IMR-90 (cell line): ENCODE results near the gene DDAH2. TPM values are rescaled to one million over a fixed set of nuclear protein-coding genes. Genes with fewer than 3 reads are reported as not detected.
A peak's percentile ranks its signal among the peaks of the same experiment; 100 is the strongest.

ENCODE experiments used
- ATAC-seq: fragments of 200-7000 bp; cut with Tn5 transposase; 2 replicates; pipeline ENCODE4 v1.9.1; 2020; ENCODE audit warnings: low read depth, mild to moderate bottlenecking, moderate library complexity
- BruUV-seq: library from RNA; stranded (reverse); fragments of 400-500 nt; replicated peaks from 2 replicates; lab custom pipeline; 2021; lab: Mats Ljungman, UMichigan
- CTCF ChIA-PET: fragments of 300-600 bp; formaldehyde crosslinking; extraction: SDS; loops from one replicate; lab custom pipeline; 2021; ENCODE audit warnings: antibody characterized with exemption; lab: Yijun Ruan, JAX
- POLR2A ChIA-PET: fragments of 300-600 bp; sonication (Branson Sonifier 250); formaldehyde crosslinking; loops from one replicate; lab custom pipeline; 2022; ENCODE audit warnings: antibody characterized with exemption; ENCODE audit not compliant: unreplicated experiment; lab: Charles Lee
- DNase-seq: peaks from one replicate; pipeline ENCODE4 v3.0.0; 2013
- H2AFZ ChIP-seq: replicated peaks from 2 replicates; pipeline ENCODE3; 2013; ENCODE audit warnings: low read length, mild to moderate bottlenecking; ENCODE audit not compliant: poor library complexity
- H2AK5ac ChIP-seq: 2 replicates; pipeline ENCODE4 v1.6.1; 2013; ENCODE audit warnings: low read depth, low read length, inconsistent platforms
- H2AK9ac ChIP-seq: replicated peaks from 2 replicates; pipeline ENCODE3; 2013; ENCODE audit warnings: mild to moderate bottlenecking, low read depth, low read length, moderate library complexity; ENCODE audit not compliant: poor library complexity
- H2BK120ac ChIP-seq: 2 replicates; pipeline ENCODE4 v1.6.1; 2013; ENCODE audit warnings: low read depth, low read length, inconsistent platforms
- H2BK15ac ChIP-seq: 3 replicates; pipeline ENCODE4 v1.6.1; 2013; ENCODE audit warnings: low read depth, low read length, inconsistent platforms
- H2BK20ac ChIP-seq: 2 replicates; pipeline ENCODE4 v1.6.1; 2013; ENCODE audit warnings: low read depth, mild to moderate bottlenecking, inconsistent platforms, low read length, moderate library complexity
- H2BK5ac ChIP-seq: 2 replicates; pipeline ENCODE4 v1.6.1; 2013; ENCODE audit warnings: mild to moderate bottlenecking, low read depth, low read length, inconsistent platforms; ENCODE audit not compliant: poor library complexity, severe bottlenecking
- H3K14ac ChIP-seq: replicated peaks from 2 replicates; pipeline ENCODE4 v1.6.1; 2013; ENCODE audit warnings: low read depth, low read length, inconsistent platforms
- H3K18ac ChIP-seq: 2 replicates; pipeline ENCODE4 v1.6.1; 2013; ENCODE audit warnings: low read depth, low read length, control low read depth
- H3K23ac ChIP-seq: 2 replicates; pipeline ENCODE4 v1.6.1; 2013; ENCODE audit warnings: low read depth, low read length, inconsistent platforms
- H3K27ac ChIP-seq: 2 replicates; pipeline ENCODE4 v1.5.1; 2013; ENCODE audit warnings: mild to moderate bottlenecking, control low read depth, low read length; ENCODE audit not compliant: insufficient read depth
- H3K27me3 ChIP-seq: 2 replicates; pipeline ENCODE4 v1.6.1; 2013; ENCODE audit warnings: low read length; ENCODE audit not compliant: control insufficient read depth, insufficient read depth
- H3K36me3 ChIP-seq: 2 replicates; pipeline ENCODE4 v1.6.1; 2013; ENCODE audit warnings: low read length, mixed read lengths; ENCODE audit not compliant: control insufficient read depth, insufficient read depth
- H3K4ac ChIP-seq: 2 replicates; pipeline ENCODE4 v1.6.1; 2013; ENCODE audit warnings: low read depth, low read length, inconsistent platforms
- H3K4me1 ChIP-seq: 2 replicates; pipeline ENCODE4 v1.6.1; 2013; ENCODE audit warnings: low read length, mixed read lengths; ENCODE audit not compliant: control insufficient read depth, insufficient read depth
- H3K4me2 ChIP-seq: 2 replicates; pipeline ENCODE4 v1.6.1; 2013; ENCODE audit warnings: low read depth, mild to moderate bottlenecking, control low read depth, low read length, moderate library complexity
- H3K4me3 ChIP-seq: 2 replicates; pipeline ENCODE4 v1.5.1; 2013; ENCODE audit warnings: low read depth, mild to moderate bottlenecking, control low read depth, low read length, moderate library complexity; ENCODE audit not compliant: insufficient read depth
- H3K56ac ChIP-seq: 2 replicates; pipeline ENCODE4 v1.6.1; 2013; ENCODE audit warnings: low read length, inconsistent platforms; ENCODE audit not compliant: insufficient read depth; ENCODE audit errors: extremely low read depth
- H3K79me1 ChIP-seq, 2 experiments: 2 replicates each; pipeline ENCODE4 v1.6.1; 2013; ENCODE audit warnings: low read length in 2 of 2, inconsistent platforms in 1 of 2, low read depth in 1 of 2
- H3K9ac ChIP-seq: 2 replicates; pipeline ENCODE4 v1.6.1; 2013; ENCODE audit warnings: low read depth, low read length, control low read depth
- H3K9me1 ChIP-seq: 2 replicates; pipeline ENCODE4 v1.6.1; 2013; ENCODE audit warnings: low read length, inconsistent platforms; ENCODE audit not compliant: insufficient read depth
- H3K9me3 ChIP-seq: 2 replicates; pipeline ENCODE4 v1.6.1; 2013; ENCODE audit warnings: low read length; ENCODE audit not compliant: control insufficient read depth, insufficient read depth
- H4K20me1 ChIP-seq: 2 replicates; pipeline ENCODE4 v1.6.1; 2013; ENCODE audit warnings: low read length, inconsistent platforms; ENCODE audit not compliant: insufficient read depth
- H4K5ac ChIP-seq: 2 replicates; pipeline ENCODE4 v1.6.1; 2013; ENCODE audit warnings: mild to moderate bottlenecking, low read depth, low read length, control low read depth
- H4K8ac ChIP-seq, 2 experiments: 2 replicates each; pipeline ENCODE4 v1.6.1; 2013; ENCODE audit warnings: low read depth in 2 of 2, low read length in 2 of 2, control low read depth in 1 of 2, inconsistent platforms in 1 of 2
- H4K91ac ChIP-seq: 2 replicates; pipeline ENCODE4 v1.6.1; 2013; ENCODE audit warnings: low read depth, low read length, inconsistent platforms; ENCODE audit not compliant: insufficient read depth
- BHLHE40 ChIP-seq: fragments of 150-350 bp; IDR thresholded peaks from 2 replicates; pipeline ENCODE4 v1.6.1; 2016; ENCODE audit warnings: mild to moderate bottlenecking, low read depth, low read length
- CEBPB ChIP-seq: IDR thresholded peaks from 2 replicates; pipeline ENCODE4 v1.6.1; 2012; ENCODE audit warnings: low read depth, low read length, improper control_type of control experiment
- CHD1 ChIP-seq: IDR thresholded peaks from 2 replicates; pipeline ENCODE4 v1.6.1; 2012; ENCODE audit warnings: low read depth, low read length, improper control_type of control experiment
- FOS ChIP-seq: fragments of 150-350 bp; IDR thresholded peaks from 2 replicates; pipeline ENCODE4 v1.6.1; 2016; ENCODE audit warnings: low read depth, low read length
- MAFK ChIP-seq: IDR thresholded peaks from 2 replicates; pipeline ENCODE4 v1.6.1; 2012; ENCODE audit warnings: low read depth, low read length, improper control_type of control experiment
- MAZ ChIP-seq: IDR thresholded peaks from 2 replicates; pipeline ENCODE4 v1.6.1; 2012; ENCODE audit warnings: low read depth, mild to moderate bottlenecking, low read length, improper control_type of control experiment, moderate library complexity, borderline replicate concordance
- MXI1 ChIP-seq: IDR thresholded peaks from 2 replicates; pipeline ENCODE4 v1.6.1; 2012; ENCODE audit warnings: low read depth, mild to moderate bottlenecking, low read length, moderate library complexity, borderline replicate concordance
- NFE2L2 ChIP-seq: fragments of 150-350 bp; IDR thresholded peaks from 2 replicates; pipeline ENCODE4 v1.6.1; 2016; ENCODE audit warnings: low read depth, mild to moderate bottlenecking, low read length
- POLR2A ChIP-seq: IDR thresholded peaks from 2 replicates; pipeline ENCODE4 v1.6.1; 2012; ENCODE audit warnings: mild to moderate bottlenecking, low read depth, low read length
- RAD21 ChIP-seq: IDR thresholded peaks from 2 replicates; pipeline ENCODE4 v1.6.1; 2012; ENCODE audit warnings: low read length, improper control_type of control experiment
- RCOR1 ChIP-seq: IDR thresholded peaks from 2 replicates; pipeline ENCODE4 v1.6.1; 2012; ENCODE audit warnings: mild to moderate bottlenecking, low read length, improper control_type of control experiment; ENCODE audit not compliant: insufficient replicate concordance
- RFX5 ChIP-seq: IDR thresholded peaks from 2 replicates; pipeline ENCODE4 v1.8.0; 2012; ENCODE audit warnings: low read depth, mild to moderate bottlenecking, low read length, moderate library complexity
- SMC3 ChIP-seq: fragments of 150-350 bp; IDR thresholded peaks from 2 replicates; pipeline ENCODE4 v1.6.1; 2016; ENCODE audit warnings: low read depth, mild to moderate bottlenecking, antibody characterized with exemption, low read length, moderate library complexity
- WGBS, 2 experiments: methylation state at CpG; one replicate each; pipeline versions ENCODE4 v1.1.5 to v1.1.7; 2013; ENCODE audit warnings: missing lambda C conversion rate in 2 of 2; ENCODE audit not compliant: insufficient read length in 1 of 2; ENCODE audit errors: extremely low coverage in 2 of 2; 5-methylcytosine and 5-hydroxymethylcytosine counted together
- dilution Hi-C: fragments of 300-500 bp; cut with HindIII; formaldehyde crosslinking; loops from one replicate; pipeline ENCODE4 v1.14.3; 2018; ENCODE audit warnings: low sequenced_read_pairs; ENCODE audit not compliant: unreplicated experiment
- in situ Hi-C: fragments of 300-500 bp; cut with MboI; formaldehyde crosslinking; loops from 3 replicates; pipeline ENCODE4 v1.14.3; 2019; ENCODE audit warnings: low sequenced_read_pairs, inconsistent platforms, mixed read lengths
- intact Hi-C: fragments of 100-400 bp; cut with micrococcal nuclease; formaldehyde crosslinking; loops from 2 replicates; pipeline ENCODE4 v1.10.0; 2022
- polyA plus RNA-seq, 3 experiments: library from polyadenylated mRNA; depleted of rRNA; stranded (reverse); fragments of >200 nt; gene quantifications; 2 replicates each; pipeline ENCODE4 v1.2.3, GENCODE V29; 2012; ENCODE audit warnings: low replicate concordance in 1 of 3
- total RNA-seq: library from RNA; depleted of rRNA; stranded (reverse); fragments of >200 nt; gene quantifications from 2 replicates; pipeline ENCODE4 v1.2.3, GENCODE V29; 2012
- TF ChIP-seq, protein P1 (sequence below): fragments of 150-350 bp; IDR thresholded peaks from 2 replicates; pipeline ENCODE4 v1.6.1; 2017; ENCODE audit warnings: mild to moderate bottlenecking, antibody characterized with exemption, low read length, low read depth
- TF ChIP-seq, protein P2 (sequence below): fragments of 150-350 bp; IDR thresholded peaks from 2 replicates; pipeline ENCODE4 v1.6.1; 2016; ENCODE audit warnings: low read depth, mild to moderate bottlenecking, low read length, moderate library complexity, borderline replicate concordance

Gene DDAH2
- total and polyA plus RNA-seq, 2 of the 4 experiments (the other 2 are of a cell fraction) = 40.7 to 57.9 TPM

DNA sequence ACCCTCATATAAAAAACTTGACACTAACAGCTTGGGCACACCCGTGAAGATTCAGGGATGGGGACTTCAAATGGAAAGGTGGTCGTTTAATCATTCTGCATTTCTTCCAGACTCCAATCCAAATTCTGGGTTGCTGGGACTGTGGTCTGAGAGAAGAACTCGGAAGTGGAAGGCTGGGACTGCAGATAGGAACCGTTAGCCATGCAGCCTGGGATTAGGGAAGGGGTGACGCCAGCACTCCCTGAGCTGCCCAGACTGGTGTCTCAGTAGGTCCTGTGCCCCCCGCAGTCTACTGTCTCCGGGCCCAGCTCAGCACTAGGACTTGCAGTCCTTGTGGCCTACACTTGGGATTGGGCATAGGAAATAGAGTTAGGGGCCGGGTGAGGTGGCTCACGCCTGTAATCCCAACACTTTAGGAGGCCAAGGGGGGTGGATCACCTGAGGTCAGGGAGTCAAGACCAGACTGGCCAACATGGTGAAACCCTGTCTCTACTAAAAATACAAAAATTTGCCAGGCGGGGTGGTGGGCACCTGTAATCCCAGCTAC, 7.7 kb upstream of the DDAH2 start:
- H4K8ac ChIP-seq = peak overlapping the region; percentile 74 to 93
- H4K91ac ChIP-seq = peak overlapping the region; percentile 91
- DNase-seq (no peak), ATAC-seq (no peak)
- peak overlapping the region; percentile 89 for H2AK5ac ChIP-seq
- peak overlapping the region; percentile 90 for H3K4me2 ChIP-seq
- H2BK15ac ChIP-seq = peak overlapping the region; percentile 61; the same call in 2 of the 3 replicates
- peak overlapping the region; percentile 94 for H3K27ac ChIP-seq
- H4K5ac ChIP-seq = peak overlapping the region; percentile 86
- H2AK9ac ChIP-seq = peak overlapping the region; percentile 100
- H3K4me3 ChIP-seq = peak overlapping the region; percentile 81
- no peaks in the 10 kb centered on the region for H3K9me3 ChIP-seq
- H2BK5ac ChIP-seq = peak overlapping the region; percentile 99
- peak overlapping the region; percentile 98; the same call in 1 of the 2 replicates for H3K23ac ChIP-seq
- WGBS, 2 experiments = no CpG with 5 or more reads among the region's 10 CpGs
- peak overlapping the region; percentile 66 for H3K18ac ChIP-seq
- peak overlapping the region; percentile 81 for H2BK120ac ChIP-seq
- peaks cover 21% of the 10 kb centered on the region for H3K36me3 ChIP-seq
- peak overlapping the region; percentile 99 for H3K56ac ChIP-seq
- in situ Hi-C loops = no loop called here
- peak overlapping the region; percentile 99 for H3K14ac ChIP-seq
- peaks cover 21% of the 10 kb centered on the region for H4K20me1 ChIP-seq
- peak overlapping the region; percentile 98 for H3K4ac ChIP-seq
- H3K9me1 ChIP-seq = peaks cover 17% of the 10 kb centered on the region
- H2BK20ac ChIP-seq = peak overlapping the region; percentile 57
- ChIA-PET CTCF (no interaction called here), POLR2A (no interaction called here)
- peaks cover 13 to 77% of the 10 kb centered on the region in 2 experiments; a peak in 3 of 4 replicates for H3K79me1 ChIP-seq
- TF ChIP-seq FOS = no peak
- no peak for TF ChIP-seq POLR2A
- no peak for TF ChIP-seq RCOR1
- TF ChIP-seq MAFK = no peak
- TF ChIP-seq CHD1 = no peak
- TF ChIP-seq CEBPB = no peak
- no peak for TF ChIP-seq RAD21
- no peak for TF ChIP-seq BHLHE40
- TF ChIP-seq, protein P1, sequence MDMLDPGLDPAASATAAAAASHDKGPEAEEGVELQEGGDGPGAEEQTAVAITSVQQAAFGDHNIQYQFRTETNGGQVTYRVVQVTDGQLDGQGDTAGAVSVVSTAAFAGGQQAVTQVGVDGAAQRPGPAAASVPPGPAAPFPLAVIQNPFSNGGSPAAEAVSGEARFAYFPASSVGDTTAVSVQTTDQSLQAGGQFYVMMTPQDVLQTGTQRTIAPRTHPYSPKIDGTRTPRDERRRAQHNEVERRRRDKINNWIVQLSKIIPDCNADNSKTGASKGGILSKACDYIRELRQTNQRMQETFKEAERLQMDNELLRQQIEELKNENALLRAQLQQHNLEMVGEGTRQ = no peak
- TF ChIP-seq MAZ = no peak
- no peak for TF ChIP-seq SMC3
- no peak for TF ChIP-seq MXI1
- TF ChIP-seq, protein P2, sequence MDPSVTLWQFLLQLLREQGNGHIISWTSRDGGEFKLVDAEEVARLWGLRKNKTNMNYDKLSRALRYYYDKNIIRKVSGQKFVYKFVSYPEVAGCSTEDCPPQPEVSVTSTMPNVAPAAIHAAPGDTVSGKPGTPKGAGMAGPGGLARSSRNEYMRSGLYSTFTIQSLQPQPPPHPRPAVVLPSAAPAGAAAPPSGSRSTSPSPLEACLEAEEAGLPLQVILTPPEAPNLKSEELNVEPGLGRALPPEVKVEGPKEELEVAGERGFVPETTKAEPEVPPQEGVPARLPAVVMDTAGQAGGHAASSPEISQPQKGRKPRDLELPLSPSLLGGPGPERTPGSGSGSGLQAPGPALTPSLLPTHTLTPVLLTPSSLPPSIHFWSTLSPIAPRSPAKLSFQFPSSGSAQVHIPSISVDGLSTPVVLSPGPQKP = no peak
- no peak for TF ChIP-seq RFX5
- no peak for TF ChIP-seq NFE2L2
- H3K4me1 ChIP-seq = peaks cover 18% of the 10 kb centered on the region
- intact Hi-C loops = no loop called here
- dilution Hi-C loops = no loop called here
- BruUV-seq = no TSS peak
- H3K27me3 ChIP-seq = no peaks in the 10 kb centered on the region
- H3K9ac ChIP-seq = peak overlapping the region; percentile 98
- H2AFZ ChIP-seq = peak overlapping the region; percentile 92
